Activated naive CD4-positive, alpha-beta T cell treated with anti-CD3 and anti-CD28 coated beads, Interleukin-2, amount 50 U/mL, for 24 hours (primary cell): ENCODE results near the gene PPIL3.

Source experiments
- H3K27ac Mint-ChIP-seq: one replicate; pipeline ENCODE4 v1.8.0; 2021; ENCODE audit warnings: mild to moderate bottlenecking, mixed read lengths
- H3K27me3 Mint-ChIP-seq: one replicate; pipeline ENCODE4 v1.8.0; 2021; ENCODE audit warnings: mixed read lengths
- H3K36me3 Mint-ChIP-seq: one replicate; pipeline ENCODE4 v1.8.0; 2021; ENCODE audit warnings: mixed read lengths
- H3K4me1 Mint-ChIP-seq: one replicate; pipeline ENCODE4 v1.8.0; 2021; ENCODE audit warnings: mixed read lengths
- H3K4me3 Mint-ChIP-seq: one replicate; pipeline ENCODE4 v1.8.0; 2021; ENCODE audit warnings: mild to moderate bottlenecking, mixed read lengths
- H3K9me3 Mint-ChIP-seq: one replicate; pipeline ENCODE4 v1.8.0; 2021; ENCODE audit warnings: mixed read lengths

The PPIL3 gene

GRCh38 chr2:200843993-200844948 lies 44.6 kb downstream of the PPIL3 start:
- H3K4me1 Mint-ChIP-seq: no peaks in the 10 kb centered on the region
- no peak overlapping the region for H3K4me3 Mint-ChIP-seq
- no peaks in the 10 kb centered on the region for H3K27me3 Mint-ChIP-seq
- no peak overlapping the region for H3K27ac Mint-ChIP-seq
- H3K9me3 Mint-ChIP-seq: no peaks in the 10 kb centered on the region
- H3K36me3 Mint-ChIP-seq: no peaks in the 10 kb centered on the region

- Mint-ChIP-seq H3K27ac (no peak overlapping the region), H3K4me1 (no peaks in the 10 kb centered on the region)
Observed at GRCh38 chr2:200839513-200839912, 49.4 kb downstream of the PPIL3 start.

GRCh38 chr2:200834701-200835100 lies 54.2 kb downstream of the PPIL3 start:
- Mint-ChIP-seq H3K4me1 (no peaks in the 10 kb centered on the region), H3K4me3 (no peak overlapping the region), H3K9me3 (peaks cover 7% of the 10 kb centered on the region), H3K27ac (no peak overlapping the region), H3K27me3 (no peaks in the 10 kb centered on the region), H3K36me3 (peaks cover 3% of the 10 kb centered on the region)

More at GRCh38 chr2:200839513-200839912, 49.4 kb downstream of the PPIL3 start:
- peaks cover 7% of the 10 kb centered on the region for H3K9me3 Mint-ChIP-seq
- peaks cover 3% of the 10 kb centered on the region for H3K36me3 Mint-ChIP-seq
- H3K27me3 Mint-ChIP-seq: no peaks in the 10 kb centered on the region
- no peak overlapping the region for H3K4me3 Mint-ChIP-seq

DNA sequence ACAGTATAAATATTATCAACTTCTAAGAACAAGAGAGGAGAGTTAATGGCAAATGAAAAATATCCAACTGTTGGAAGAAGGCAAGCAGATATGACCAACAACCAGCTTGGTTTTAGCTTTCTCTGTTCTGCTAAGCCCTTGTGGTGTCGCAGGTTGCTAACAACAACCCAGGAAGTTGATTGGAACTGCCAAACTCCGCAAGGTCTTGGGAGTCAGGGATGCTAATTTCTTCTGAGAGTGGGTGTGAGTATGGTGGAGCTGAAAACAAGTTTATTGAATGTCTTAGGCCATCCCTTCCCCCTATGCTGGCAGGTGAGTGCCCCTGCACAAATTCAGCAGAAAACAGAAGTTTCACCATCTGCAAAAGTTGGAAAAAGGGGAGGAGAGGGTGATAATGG lies 59.6 kb downstream of the PPIL3 start:
- Mint-ChIP-seq H3K27ac (no peak overlapping the region), H3K36me3 (peaks cover 5% of the 10 kb centered on the region), H3K4me1 (peaks cover 5% of the 10 kb centered on the region), H3K9me3 (no peaks in the 10 kb centered on the region), H3K4me3 (no peak overlapping the region), H3K27me3 (no peaks in the 10 kb centered on the region)

GRCh38 chr2:200828572-200829257 lies 60.2 kb downstream of the PPIL3 start:
- H3K4me1 Mint-ChIP-seq: peaks cover 5% of the 10 kb centered on the region
- H3K4me3 Mint-ChIP-seq: no peak overlapping the region
- H3K27me3 Mint-ChIP-seq: no peaks in the 10 kb centered on the region
- no peaks in the 10 kb centered on the region for H3K9me3 Mint-ChIP-seq
- no peak overlapping the region for H3K27ac Mint-ChIP-seq
- peaks cover 5% of the 10 kb centered on the region for H3K36me3 Mint-ChIP-seq

DNA sequence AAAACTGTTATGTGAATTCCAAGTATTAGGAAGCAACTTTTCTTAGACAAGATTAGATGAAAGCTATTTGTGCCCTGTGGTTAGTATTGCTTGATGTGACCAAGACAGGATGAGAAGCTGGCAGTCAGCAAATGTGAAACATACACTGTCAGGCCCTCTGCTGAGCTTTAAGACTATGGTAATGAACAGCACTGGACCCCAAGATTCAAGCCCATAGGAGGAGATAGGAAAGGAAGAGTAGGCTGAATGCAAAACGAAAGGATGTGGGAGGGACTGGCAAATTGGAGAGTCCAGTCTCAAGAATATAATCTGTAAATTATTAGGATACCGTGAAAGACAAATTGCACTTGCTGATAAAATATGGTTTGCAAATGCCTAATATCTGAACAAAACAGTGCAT lies 60.8 kb downstream of the PPIL3 start:
- H3K4me3 Mint-ChIP-seq: no peak overlapping the region
- no peaks in the 10 kb centered on the region for H3K9me3 Mint-ChIP-seq
- H3K27me3 Mint-ChIP-seq: no peaks in the 10 kb centered on the region
- H3K36me3 Mint-ChIP-seq: peaks cover 5% of the 10 kb centered on the region
- H3K4me1 Mint-ChIP-seq: peaks cover 5% of the 10 kb centered on the region
- no peak overlapping the region for H3K27ac Mint-ChIP-seq

GRCh38 chr2:200821686-200822245 lies 67.1 kb downstream of the PPIL3 start:
- peaks cover 21% of the 10 kb centered on the region for H3K36me3 Mint-ChIP-seq

More at GRCh38 chr2:200821686-200822245, 67.1 kb downstream of the PPIL3 start:
- no peaks in the 10 kb centered on the region for H3K27me3 Mint-ChIP-seq
- no peaks in the 10 kb centered on the region for H3K9me3 Mint-ChIP-seq
- H3K4me3 Mint-ChIP-seq: no peak overlapping the region
- no peak overlapping the region for H3K27ac Mint-ChIP-seq
- peaks cover 18% of the 10 kb centered on the region for H3K4me1 Mint-ChIP-seq
